K562 (cell line): Measurements from ENCODE around the gene CYP4V2. TPM values are rescaled to one million over a fixed set of nuclear protein-coding genes. Genes with fewer than 3 reads are reported as not detected.

Experiments
- ATAC-seq: fragments of 200-7000 bp; cut with Tn5 transposase; 3 replicates; pipeline ENCODE4 v1.9.1; 2020; ENCODE audit warnings: moderate library complexity
- BruUV-seq: library from RNA; stranded (reverse); fragments of 400-500 nt; replicated peaks from 2 replicates; lab custom pipeline; 2021; lab: Mats Ljungman, UMichigan
- CTCF ChIA-PET: fragments of 300-600 bp; formaldehyde crosslinking; extraction: SDS; loops from one replicate; lab custom pipeline; 2021; ENCODE audit warnings: low intra/inter-chr PET ratio; lab: Yijun Ruan, JAX
- POLR2A ChIA-PET: fragments of 300-600, 350-650 bp; sonication (Branson Sonifier 250); formaldehyde crosslinking; extraction: SDS; loops from one replicate; lab custom pipeline; 2021; ENCODE audit warnings: antibody characterized with exemption, inconsistent platforms; lab: Yijun Ruan, JAX
- DNase-seq, 4 experiments: peaks; one replicate each; pipeline versions ENCODE4 v3.0.0 to v3.0.0-alpha.2; 2011 to 2018; ENCODE audit warnings: low spot score in 3 of 4, mixed read lengths in 3 of 4; ENCODE audit errors: extremely low read depth in 1 of 4
- FAIRE-seq: peaks from 2 replicates; lab custom pipeline; 2011; peaks lifted over from hg19 to GRCh38; lab: Jason Lieb, UNC
- H2AFZ ChIP-seq: 2 replicates; pipeline ENCODE4 v1.6.0; 2011; ENCODE audit warnings: low read depth, low read length, control low read depth, inconsistent platforms
- H3K27ac ChIP-seq: fragments of 200-600 bp; 3 replicates; pipeline ENCODE4 v1.8.0; 2011; ENCODE audit warnings: low read depth, mild to moderate bottlenecking, control low read depth, inconsistent platforms, low read length, moderate library complexity, mixed read lengths; ENCODE audit errors: extremely low read depth
- H3K27me3 ChIP-seq, 2 experiments: fragments of 300-600 bp in 1 of 2; 2 replicates in 1 of 2; 3 replicates in 1 of 2; pipeline versions ENCODE4 v1.6.0 to v1.8.0; 2011; ENCODE audit warnings: inconsistent platforms in 2 of 2, low read length in 2 of 2, mild to moderate bottlenecking in 1 of 2, mixed read lengths in 1 of 2, moderate library complexity in 1 of 2; ENCODE audit not compliant: control insufficient read depth in 2 of 2, insufficient read depth in 2 of 2
- H3K36me3 ChIP-seq: fragments of 300-600 bp; 3 replicates; pipeline ENCODE4 v1.8.0; 2011; ENCODE audit warnings: mild to moderate bottlenecking, low read length, inconsistent platforms; ENCODE audit not compliant: control insufficient read depth, insufficient read depth
- H3K4me1 ChIP-seq, 2 experiments: fragments of 200-600 bp in 1 of 2; replicated peaks in 1 of 2; 2 replicates in 1 of 2; 3 replicates in 1 of 2; pipeline versions ENCODE4 v1.5.1 to v1.8.0; 2011; ENCODE audit warnings: inconsistent platforms in 2 of 2, low read length in 2 of 2, mild to moderate bottlenecking in 1 of 2, mixed read lengths in 1 of 2, moderate library complexity in 1 of 2; ENCODE audit not compliant: control insufficient read depth in 2 of 2, insufficient read depth in 2 of 2
- H3K4me2 ChIP-seq: 2 replicates; pipeline ENCODE4 v1.6.1; 2011; ENCODE audit warnings: low read length, control low read depth, inconsistent platforms, mixed read lengths; ENCODE audit not compliant: insufficient read depth
- H3K4me3 ChIP-seq: fragments of 200-600 bp; sonication (generic), shearing (Covaris generic); 2 replicates; pipeline ENCODE4 v1.5.1; 2016; ENCODE audit warnings: control low read depth, inconsistent platforms
- H3K79me2 ChIP-seq: fragments of 200-600 bp; 3 replicates; pipeline ENCODE4 v1.8.0; 2011; ENCODE audit warnings: low read length, inconsistent platforms; ENCODE audit not compliant: control insufficient read depth, insufficient read depth
- H3K9ac ChIP-seq, 2 experiments: 2 replicates each; pipeline versions ENCODE4 v1.6.0 to v1.6.1; 2011; ENCODE audit warnings: low read depth in 2 of 2, low read length in 2 of 2, control low read depth in 1 of 2, inconsistent platforms in 1 of 2, mild to moderate bottlenecking in 1 of 2, mixed read lengths in 1 of 2; ENCODE audit not compliant: insufficient read depth in 1 of 2
- H3K9me1 ChIP-seq: one replicate; pipeline ENCODE4 v1.6.0; 2011; ENCODE audit warnings: inconsistent platforms, mild to moderate bottlenecking, low read length, moderate library complexity; ENCODE audit not compliant: control insufficient read depth, insufficient read depth
- H3K9me3 ChIP-seq: replicated peaks from 2 replicates; pipeline ENCODE4 v1.5.1; 2011; ENCODE audit warnings: low read depth, low read length, inconsistent platforms; ENCODE audit not compliant: control insufficient read depth, insufficient read depth
- H4K20me1 ChIP-seq: replicated peaks from 2 replicates; pipeline ENCODE4 v1.6.1; 2011; ENCODE audit warnings: low read length, inconsistent platforms, mixed read lengths; ENCODE audit not compliant: control insufficient read depth, insufficient read depth
- ESRRB ChIP-seq: fragments of 250-450 bp; sonication (Bioruptor Pico); IDR thresholded peaks from 2 replicates; pipeline ENCODE4 v1.5.0; 2020; ENCODE audit warnings: mild to moderate bottlenecking, moderate library complexity, borderline replicate concordance
- GABPA ChIP-seq: fragments of 200-800 bp; sonication (Bioruptor generic); conservative IDR thresholded peaks from 2 replicates; pipeline ENCODE4 v1.6.1; 2016; ENCODE audit warnings: low read depth, missing genetic modification characterization, missing compliant biosample characterization
- HNRNPK ChIP-seq: fragments of 200-400 bp; formaldehyde crosslinking; IDR thresholded peaks from one replicate; pipeline ENCODE4 v1.6.1; 2018; ENCODE audit warnings: mild to moderate bottlenecking, low read depth, low read length; ENCODE audit not compliant: poor library complexity, severe bottlenecking
- MNT ChIP-seq, 2 experiments: fragments of 450-650 bp; conservative IDR thresholded peaks; 2 replicates each; pipeline ENCODE4 v1.6.1; 2017; ENCODE audit warnings: mild to moderate bottlenecking in 2 of 2, moderate library complexity in 2 of 2
- NKRF ChIP-seq: fragments of 450-650 bp; IDR thresholded peaks from 2 replicates; pipeline ENCODE4 v1.6.1; 2016; ENCODE audit warnings: borderline replicate concordance
- POLR3G ChIP-seq: IDR thresholded peaks from 2 replicates; pipeline ENCODE4 v1.6.1; 2011; ENCODE audit not compliant: insufficient read length, insufficient replicate concordance; ENCODE audit errors: extremely low read depth
- SMARCA4 ChIP-seq: fragments of 450-650 bp; IDR thresholded peaks from 2 replicates; pipeline ENCODE4 v1.6.1; 2016
- SMARCA5 ChIP-seq: fragments of 450-650 bp; IDR thresholded peaks from 2 replicates; pipeline ENCODE4 v1.6.1; 2016
- SMARCE1 ChIP-seq: fragments of 450-650 bp; IDR thresholded peaks from 2 replicates; pipeline ENCODE4 v1.7.1; 2016; ENCODE audit warnings: mild to moderate bottlenecking
- SMC3 ChIP-seq: conservative IDR thresholded peaks from 2 replicates; pipeline ENCODE4 v1.6.1; 2011; ENCODE audit warnings: low read depth, low read length, improper control_type of control experiment; ENCODE audit not compliant: insufficient read depth
- TAL1 ChIP-seq: fragments of 450-650 bp; IDR thresholded peaks from 2 replicates; pipeline ENCODE4 v1.6.1; 2016; ENCODE audit warnings: mild to moderate bottlenecking
- TGIF2 ChIP-seq: sonication (generic); formaldehyde crosslinking; IDR thresholded peaks from 2 replicates; pipeline ENCODE4 v1.8.1; 2022; ENCODE audit warnings: mild to moderate bottlenecking, missing genetic modification reagents, moderate library complexity
- ZNF589 ChIP-seq: fragments of 200-800 bp; sonication (Bioruptor generic); IDR thresholded peaks from 2 replicates; pipeline ENCODE4 v1.6.1; 2016; ENCODE audit warnings: low read depth, missing genetic modification characterization, missing compliant biosample characterization
- ZNF695 ChIP-seq: fragments of 450-650 bp; formaldehyde crosslinking; IDR thresholded peaks from 2 replicates; pipeline ENCODE4 v1.4.0; 2020; ENCODE audit warnings: mild to moderate bottlenecking, moderate library complexity
- WGBS: fragments of 100-300 bp; shearing (Covaris generic); methylation state at CpG from one replicate; pipeline ENCODE4 v1.1.6; 2016; ENCODE audit warnings: low coverage, mixed read lengths; ENCODE audit not compliant: insufficient coverage; ENCODE audit errors: missing lambda C conversion rate; 5-methylcytosine and 5-hydroxymethylcytosine counted together
- in situ Hi-C: fragments of 300-500 bp; cut with MboI; formaldehyde crosslinking; loops from 4 replicates; pipeline ENCODE4 v1.15.0; 2018; ENCODE audit warnings: inconsistent platforms, mixed read lengths
- intact Hi-C: fragments of 100-400 bp; cut with micrococcal nuclease; formaldehyde crosslinking; loops from 2 replicates; pipeline ENCODE4 v1.14.2; 2022
- polyA plus RNA-seq, 8 experiments: library from polyadenylated mRNA; depleted of rRNA in 4 of 8; stranded (reverse) in 5 of 8; unstranded in 3 of 8; fragments of >200 nt; fragmentation: Nextera tagmentation in 2 of 8; fragmentation: Illumina TruSeq in 1 of 8; extraction: Ambion mirVana in 2 of 8; extraction: Trizol in 1 of 8; gene quantifications; 2 replicates each; pipeline versions ENCODE4 v1.2.1 to v1.2.3, GENCODE V29; 2011 to 2014; ENCODE audit warnings: inconsistent platforms in 1 of 8, missing spikeins in 1 of 8
- total RNA-seq, 7 experiments: library from RNA; depleted of rRNA in 6 of 7; stranded (reverse); fragments of >200 nt in 6 of 7; fragmentation: Illumina TruSeq in 2 of 7; extraction: Trizol in 2 of 7; gene quantifications; 2 replicates each; pipeline versions ENCODE4 v1.2.1 to v1.2.3, GENCODE V29; 2011 to 2021; ENCODE audit warnings: low replicate concordance in 1 of 7
- TF ChIP-seq, protein P1 (sequence below): sonication (generic); formaldehyde crosslinking; IDR thresholded peaks from 2 replicates; pipeline ENCODE4 v1.8.1; 2023; ENCODE audit warnings: mild to moderate bottlenecking, missing genetic modification reagents
- TF ChIP-seq, protein P2 (sequence below): fragments of 250-450 bp; sonication (Bioruptor Pico); IDR thresholded peaks from 2 replicates; pipeline ENCODE4 v1.4.0; 2020; ENCODE audit warnings: mild to moderate bottlenecking, moderate library complexity

The CYP4V2 gene
- total and polyA plus RNA-seq, 9 of the 15 experiments (the other 6 are each of a cell fraction or from before 2014, with no cell fraction given) = 1.1 to 8.3 (median 3.9) TPM

DNA sequence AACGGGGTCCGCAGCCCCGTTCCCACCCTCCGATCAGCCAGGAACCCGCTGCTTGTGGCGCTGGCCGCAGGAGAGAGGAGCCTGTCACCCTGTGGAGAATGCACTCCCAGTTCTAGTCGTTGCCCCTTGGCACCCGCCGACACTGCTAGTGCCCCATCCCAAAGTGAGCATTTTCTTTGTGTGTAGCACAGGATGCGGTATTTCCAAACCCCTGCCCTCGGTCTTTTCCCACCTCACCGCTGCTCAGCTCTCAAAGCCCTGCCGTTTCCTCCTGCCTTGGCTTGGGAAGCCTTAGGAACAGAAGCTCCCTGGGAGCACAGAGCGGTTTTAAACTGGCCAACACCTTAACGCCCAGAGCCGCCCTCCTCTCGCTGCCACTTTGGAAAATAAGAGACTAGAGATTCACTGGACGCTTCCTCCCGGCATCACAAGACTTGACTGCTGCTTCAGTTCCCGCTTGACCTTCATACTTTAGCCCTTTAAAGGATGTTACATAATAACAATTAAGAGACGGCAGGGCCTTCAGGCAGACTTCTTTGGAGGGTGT is 772 bp downstream of the CYP4V2 start:
- peak overlapping the region; percentile 90 for H3K4me2 ChIP-seq
- peak in 1 of 4 experiments; percentile 52 for DNase-seq
- in situ Hi-C loops (no loop called here), intact Hi-C loops (no loop called here)
- H3K4me3 ChIP-seq = peak overlapping the region; percentile 78
- peak; percentile 40 for ATAC-seq
- no peaks in the 10 kb centered on the region for H3K9me3 ChIP-seq
- H3K9ac ChIP-seq = peak overlapping the region; percentile 87 to 98
- peak overlapping the region; percentile 97 for H2AFZ ChIP-seq
- no peaks in the 10 kb centered on the region for H3K27me3 ChIP-seq
- no peaks in the 10 kb centered on the region for H3K9me1 ChIP-seq
- CTCF ChIA-PET = no interaction called here
- FAIRE-seq = no peak
- POLR2A ChIA-PET = interaction anchor here (0.8 to 2.0 kb wide), 2 partner anchors 14 to 291 kb away, joined by 3 to 12 read pairs; no protein-coding TSS in a partner anchor
- peaks cover 23% of the 10 kb centered on the region for H3K79me2 ChIP-seq
- H3K4me1 ChIP-seq = peaks cover 13 to 16% of the 10 kb centered on the region in 2 experiments
- no peaks in the 10 kb centered on the region for H3K36me3 ChIP-seq
- H3K27ac ChIP-seq = peak overlapping the region; percentile 94
- no peaks in the 10 kb centered on the region for H4K20me1 ChIP-seq
- under 1% methylated on average over 22 of the region's 22 CpGs for WGBS
- no TSS peak for BruUV-seq
- TF ChIP-seq POLR3G (no peak), SMC3 (no peak), ZNF589 (CRISPR knock-in tag) (no peak), TAL1 (no peak), TGIF2 (peak; percentile 82; the same call in 1 of the 2 replicates), SMARCA4 (peak; percentile 25; the same call in 1 of the 2 replicates), ESRRB (CRISPR knock-in tag) (no peak), SMARCA5 (no peak), MNT (conservative IDR thresholded peaks at IDR 0.05) (0 out of 4 replicates have a peak, but pooled peaks of 1 of the 2 experiments have one; percentile 16), HNRNPK (no peak), NKRF (0 out of 2 replicates have a peak, but pooled peaks have one; percentile 28), GABPA (tag) (no peak), ZNF695 (CRISPR knock-in tag) (no peak), SMARCE1 (no peak)
- TF ChIP-seq, protein P1, sequence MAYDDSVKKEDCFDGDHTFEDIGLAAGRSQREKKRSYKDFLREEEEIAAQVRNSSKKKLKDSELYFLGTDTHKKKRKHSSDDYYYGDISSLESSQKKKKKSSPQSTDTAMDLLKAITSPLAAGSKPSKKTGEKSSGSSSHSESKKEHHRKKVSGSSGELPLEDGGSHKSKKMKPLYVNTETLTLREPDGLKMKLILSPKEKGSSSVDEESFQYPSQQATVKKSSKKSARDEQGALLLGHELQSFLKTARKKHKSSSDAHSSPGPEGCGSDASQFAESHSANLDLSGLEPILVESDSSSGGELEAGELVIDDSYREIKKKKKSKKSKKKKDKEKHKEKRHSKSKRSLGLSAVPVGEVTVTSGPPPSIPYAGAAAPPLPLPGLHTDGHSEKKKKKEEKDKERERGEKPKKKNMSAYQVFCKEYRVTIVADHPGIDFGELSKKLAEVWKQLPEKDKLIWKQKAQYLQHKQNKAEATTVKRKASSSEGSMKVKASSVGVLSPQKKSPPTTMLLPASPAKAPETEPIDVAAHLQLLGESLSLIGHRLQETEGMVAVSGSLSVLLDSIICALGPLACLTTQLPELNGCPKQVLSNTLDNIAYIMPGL (CRISPR knock-in tag) = no peak
- TF ChIP-seq, protein P2, sequence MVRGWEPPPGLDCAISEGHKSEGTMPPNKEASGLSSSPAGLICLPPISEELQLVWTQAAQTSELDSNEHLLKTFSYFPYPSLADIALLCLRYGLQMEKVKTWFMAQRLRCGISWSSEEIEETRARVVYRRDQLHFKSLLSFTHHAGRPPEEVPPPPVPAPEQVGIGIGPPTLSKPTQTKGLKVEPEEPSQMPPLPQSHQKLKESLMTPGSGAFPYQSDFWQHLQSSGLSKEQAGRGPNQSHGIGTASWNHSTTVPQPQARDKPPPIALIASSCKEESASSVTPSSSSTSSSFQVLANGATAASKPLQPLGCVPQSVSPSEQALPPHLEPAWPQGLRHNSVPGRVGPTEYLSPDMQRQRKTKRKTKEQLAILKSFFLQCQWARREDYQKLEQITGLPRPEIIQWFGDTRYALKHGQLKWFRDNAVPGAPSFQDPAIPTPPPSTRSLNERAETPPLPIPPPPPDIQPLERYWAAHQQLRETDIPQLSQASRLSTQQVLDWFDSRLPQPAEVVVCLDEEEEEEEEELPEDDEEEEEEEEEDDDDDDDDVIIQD (CRISPR knock-in tag) = no peak
